Uterus (tissue), 4 donors: Measurements from ENCODE around the gene MAML1. TPM values are rescaled to one million over a fixed set of nuclear protein-coding genes. Genes with fewer than 3 reads are reported as not detected.

Experiments used
- DNase-seq, 2 donors: peaks; one replicate each; pipeline ENCODE4 v3.0.0-alpha.2; 2019 to 2020
- H3K27ac ChIP-seq, 2 donors: fragments of 200-600 bp; sonication (generic); 1 replicate in 1 of 2; 2 replicates in 1 of 2; pipeline ENCODE4 v1.5.1; 2016 to 2018
- H3K27me3 ChIP-seq, 2 donors: fragments of 200-600 bp; sonication (generic); one replicate each; pipeline ENCODE4 v1.5.1; 2018 to 2019; ENCODE audit warnings: control low read depth in 1 of 2
- H3K36me3 ChIP-seq, 2 donors: fragments of 200-600 bp; sonication (generic); one replicate each; pipeline ENCODE4 v1.5.1; 2019; ENCODE audit warnings: control low read depth in 1 of 2
- H3K4me1 ChIP-seq, 2 donors: fragments of 200-600 bp; sonication (generic); one replicate each; pipeline ENCODE4 v1.5.1; 2018 to 2019; ENCODE audit warnings: control low read depth in 1 of 2
- H3K4me3 ChIP-seq, 2 donors: fragments of 200-600 bp; sonication (generic); 1 replicate in 1 of 2; 2 replicates in 1 of 2; pipeline ENCODE4 v1.5.1; 2018 to 2019; ENCODE audit warnings: mild to moderate bottlenecking in 1 of 2
- H3K9me3 ChIP-seq, 2 donors: fragments of 200-600 bp; sonication (generic); one replicate each; pipeline ENCODE4 v1.5.1; 2019; ENCODE audit warnings: control low read depth in 1 of 2
- CTCF ChIP-seq, 4 experiments: fragments of 200-600 bp in 2 of 4; fragments of 450-650 bp in 2 of 4; sonication (generic) in 2 of 4; IDR thresholded peaks; one replicate each; pipeline ENCODE4 v1.5.1; 2016 to 2019; ENCODE audit warnings: antibody characterized with exemption in 4 of 4, mild to moderate bottlenecking in 2 of 4, moderate library complexity in 1 of 4
- POLR2A ChIP-seq, 2 donors: fragments of 450-650 bp; IDR thresholded peaks; one replicate each; pipeline ENCODE4 v1.6.1; 2016; ENCODE audit warnings: antibody characterized with exemption in 2 of 2, mild to moderate bottlenecking in 1 of 2, moderate library complexity in 1 of 2
- intact Hi-C: fragments of 100-400 bp; cut with DNase I; formaldehyde crosslinking; loops from one replicate; pipeline ENCODE4 v1.15.1; 2023; ENCODE audit warnings: low total_unique reads
- total RNA-seq, 4 donors: library from RNA; depleted of rRNA in 3 of 4; stranded (reverse); fragments of >200 nt in 3 of 4; gene quantifications; one replicate each; pipeline versions ENCODE4 v1.1.0 to v1.2.4, GENCODE V29; 2014 to 2023
- donor health status: DM: yes; HTN: yes; CAD: no.

MAML1 gene
- total RNA-seq, 4 donors from 2014 or later = 19.7 to 44.1 (median 21.4) TPM

GRCh38 chr5:179768326-179769085 is 35.9 kb downstream of the MAML1 start:
- Histone ChIP-seq H3K4me1 (peaks cover 0 to 10% of the 10 kb centered on the region in 2 donors), H3K4me3 (no peak overlapping the region), H3K36me3 (no peaks in the 10 kb centered on the region), H3K27me3 (no peaks in the 10 kb centered on the region), H3K9me3 (no peaks in the 10 kb centered on the region), H3K27ac (no peak overlapping the region)
- TF ChIP-seq CTCF (IDR thresholded peaks at IDR 0.05) (no peak), POLR2A (IDR thresholded peaks at IDR 0.05) (no peak)
- no peak for DNase-seq
- intact Hi-C loops = no loop called here

GRCh38 chr5:179769271-179769670 is 36.6 kb downstream of the MAML1 start:
- no peaks in the 10 kb centered on the region for H3K27me3 ChIP-seq
- no peak for DNase-seq
- no peak overlapping the region for H3K27ac ChIP-seq
- no peak for TF ChIP-seq POLR2A (IDR thresholded peaks at IDR 0.05)
- no peak for TF ChIP-seq CTCF (IDR thresholded peaks at IDR 0.05)
- H3K4me1 ChIP-seq = peaks cover 0 to 4% of the 10 kb centered on the region in 2 donors
- intact Hi-C loops = no loop called here
- H3K36me3 ChIP-seq = no peaks in the 10 kb centered on the region
- H3K4me3 ChIP-seq = no peak overlapping the region
- no peaks in the 10 kb centered on the region for H3K9me3 ChIP-seq

- intact Hi-C loops = no loop called here
- H3K4me1 ChIP-seq = peaks cover 0 to 4% of the 10 kb centered on the region in 2 donors
- DNase-seq = no peak
- no peak for TF ChIP-seq POLR2A (IDR thresholded peaks at IDR 0.05)
- TF ChIP-seq CTCF (IDR thresholded peaks at IDR 0.05) = no peak
- H3K36me3 ChIP-seq = no peaks in the 10 kb centered on the region
- no peaks in the 10 kb centered on the region for H3K27me3 ChIP-seq
- H3K4me3 ChIP-seq = no peak overlapping the region
- H3K27ac ChIP-seq = no peak overlapping the region
- no peaks in the 10 kb centered on the region for H3K9me3 ChIP-seq
Observed at GRCh38 chr5:179769796-179770195, 37.2 kb downstream of the MAML1 start.

GRCh38 chr5:179771311-179771895 is 38.8 kb downstream of the MAML1 start:
- DNase-seq = no peak
- Histone ChIP-seq H3K4me1 (no peaks in the 10 kb centered on the region), H3K27me3 (no peaks in the 10 kb centered on the region), H3K27ac (no peak overlapping the region), H3K36me3 (no peaks in the 10 kb centered on the region), H3K9me3 (no peaks in the 10 kb centered on the region), H3K4me3 (no peak overlapping the region)
- TF ChIP-seq CTCF (IDR thresholded peaks at IDR 0.05) = no peak
- no peak for TF ChIP-seq POLR2A (IDR thresholded peaks at IDR 0.05)
- intact Hi-C loops = no loop called here

- no peaks in the 10 kb centered on the region for H3K36me3 ChIP-seq
- TF ChIP-seq POLR2A (IDR thresholded peaks at IDR 0.05) (no peak), CTCF (IDR thresholded peaks at IDR 0.05) (no peak)
- no peak for DNase-seq
- intact Hi-C loops = no loop called here
- no peaks in the 10 kb centered on the region for H3K9me3 ChIP-seq
- H3K4me3 ChIP-seq = no peak overlapping the region
- H3K27ac ChIP-seq = no peak overlapping the region
- H3K27me3 ChIP-seq = no peaks in the 10 kb centered on the region
- H3K4me1 ChIP-seq = no peaks in the 10 kb centered on the region
Observed at GRCh38 chr5:179772351-179772750, 39.7 kb downstream of the MAML1 start.
